Astrocyte of the cerebellum (primary cell): ENCODE measurements around the gene OR2A14.
A peak's percentile ranks its signal among the peaks of the same experiment; 100 is the strongest.
"Not testable (repeated sequence)": the region's sequence is repeated elsewhere in the genome, so short reads cannot be mapped to it uniquely, and the experiment has no call there.

Source experiments
- DNase-seq: peaks from one replicate; pipeline ENCODE4 v3.0.0-alpha.2; 2011; ENCODE audit warnings: low read depth
- H3K4me3 ChIP-seq: 2 replicates; pipeline ENCODE4 v1.5.1; 2011; ENCODE audit warnings: mild to moderate bottlenecking, low read depth, low read length, moderate library complexity
- CTCF ChIP-seq: IDR thresholded peaks from 2 replicates; pipeline ENCODE4 v1.5.1; 2012; ENCODE audit warnings: low read length, low read depth, moderate library complexity, mild to moderate bottlenecking; ENCODE audit errors: missing control alignments
- in situ Hi-C: cut with HindIII; loops from 2 replicates; pipeline ENCODE4 v1.10.0; 2017; ENCODE audit warnings: low sequenced_read_pairs

OR2A14 gene

GRCh38 chr7:144127714-144128334, 4.8 kb downstream of the OR2A14 start:
- peak; percentile 54 for DNase-seq
- in situ Hi-C loops: no loop called here
- no peak overlapping the region for H3K4me3 ChIP-seq
- TF ChIP-seq CTCF: peak; percentile 88

- in situ Hi-C loops, DNase-seq: not testable (repeated sequence)
Observed at GRCh38 chr7:144129601-144130000, 6.6 kb downstream of the OR2A14 start.

GRCh38 chr7:144130730-144131129, 7.8 kb downstream of the OR2A14 start:
- no peak overlapping the region for H3K4me3 ChIP-seq
- no peak for TF ChIP-seq CTCF
- DNase-seq: no peak
- in situ Hi-C loops: no loop called here

More at GRCh38 chr7:144129601-144130000, 6.6 kb downstream of the OR2A14 start:
- not testable (repeated sequence) for H3K4me3 ChIP-seq

- no peak for DNase-seq
- in situ Hi-C loops: no loop called here
- no peak for TF ChIP-seq CTCF
Observed at GRCh38 chr7:144132262-144132661, 9.3 kb downstream of the OR2A14 start.

GRCh38 chr7:144133307-144133706, 10.3 kb downstream of the OR2A14 start:
- no peak for TF ChIP-seq CTCF
- in situ Hi-C loops: no loop called here
- H3K4me3 ChIP-seq: no peak overlapping the region
- DNase-seq: no peak

More at GRCh38 chr7:144132262-144132661, 9.3 kb downstream of the OR2A14 start:
- no peak overlapping the region for H3K4me3 ChIP-seq

- no peak for DNase-seq
- in situ Hi-C loops: no loop called here
- TF ChIP-seq CTCF: no peak
- H3K4me3 ChIP-seq: no peak overlapping the region
Observed at GRCh38 chr7:144134116-144134515, 11.1 kb downstream of the OR2A14 start.

GRCh38 chr7:144137501-144137900, 14.5 kb downstream of the OR2A14 start:
- no peak for TF ChIP-seq CTCF
- no peak overlapping the region for H3K4me3 ChIP-seq
- no peak for DNase-seq
- in situ Hi-C loops: no loop called here
